ENCODE measurements around the gene PPIL6. TPM values are rescaled to one million over a fixed set of nuclear protein-coding genes. Genes with fewer than 3 reads are reported as not detected.

Gene PPIL6
- total and polyA plus RNA-seq, 4 donors, result 0.17 to 0.51 (median 0.30) TPM

DNA sequence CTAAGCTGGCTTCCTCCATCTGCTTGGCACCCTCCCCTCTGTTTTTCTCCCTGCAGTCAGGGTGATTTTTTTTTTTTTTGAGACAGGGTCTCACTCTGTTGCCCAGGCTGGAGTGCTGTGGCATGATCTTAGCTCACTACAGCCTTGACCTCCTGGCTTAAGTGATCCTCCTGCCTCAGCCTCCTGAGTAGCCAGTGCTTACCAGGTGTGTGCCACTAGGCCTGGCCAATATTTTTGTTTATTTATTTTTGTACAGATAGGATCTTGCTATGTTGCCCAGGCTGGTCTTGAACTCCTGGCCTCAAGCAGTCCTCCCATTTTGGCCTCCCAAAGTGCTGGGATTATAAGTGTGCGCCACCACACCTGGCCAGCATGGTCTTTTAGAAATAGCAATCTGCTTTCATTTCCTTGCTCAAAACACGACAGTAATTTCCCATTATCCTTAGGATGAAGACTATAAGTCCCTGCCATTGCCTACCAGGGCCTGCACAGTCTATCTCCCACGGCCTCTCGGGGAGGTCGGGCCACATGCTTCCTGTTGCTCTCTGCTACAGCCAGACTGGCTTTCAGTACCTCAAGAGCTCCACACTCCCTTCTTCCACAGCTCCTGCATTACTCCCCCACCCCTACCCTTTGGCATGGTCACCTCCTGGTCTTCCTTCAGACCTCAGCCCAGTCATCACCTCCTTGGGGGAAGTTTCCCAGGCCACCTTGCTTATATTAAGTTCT lies 47.1 kb downstream of the PPIL6 start:
- Histone ChIP-seq H3K27ac (ENCODE audit: low read depth in 1 of 2, low read length in 2 of 2) (no peak overlapping the region), H3K9me3 (ENCODE audit: control insufficient read depth in 4 of 4, low read length in 3 of 4) (no peaks in the 10 kb centered on the region), H3K9ac (ENCODE audit: low read depth in 1 of 2, low read length in 2 of 2) (no peak overlapping the region), H3K36me3 (ENCODE audit: control insufficient read depth in 4 of 4, insufficient read depth in 3 of 4, low read depth in 1 of 4, low read length in 3 of 4) (no peaks in the 10 kb centered on the region), H3K4me3 (ENCODE audit: low read depth in 1 of 3, low read length in 3 of 3) (no peak overlapping the region), H3K27me3 (ENCODE audit: control insufficient read depth in 4 of 4, insufficient read depth in 4 of 4, low read length in 3 of 4) (no peaks in the 10 kb centered on the region), H3K4me1 (ENCODE audit: control insufficient read depth in 4 of 4, insufficient read depth in 4 of 4, low read length in 3 of 4) (no peaks in the 10 kb centered on the region)
- DNase-seq (ENCODE audit: low spot score), result no peak
- WGBS, result 81% methylated on average over 5 of the region's 5 CpGs
- TF ChIP-seq, protein P1, sequence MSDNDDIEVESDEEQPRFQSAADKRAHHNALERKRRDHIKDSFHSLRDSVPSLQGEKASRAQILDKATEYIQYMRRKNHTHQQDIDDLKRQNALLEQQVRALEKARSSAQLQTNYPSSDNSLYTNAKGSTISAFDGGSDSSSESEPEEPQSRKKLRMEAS (IDR thresholded peaks at IDR 0.05), result no peak
- no peak for TF ChIP-seq EGR1 (IDR thresholded peaks at IDR 0.05; ENCODE audit: low read depth in 2 of 2)

DNA sequence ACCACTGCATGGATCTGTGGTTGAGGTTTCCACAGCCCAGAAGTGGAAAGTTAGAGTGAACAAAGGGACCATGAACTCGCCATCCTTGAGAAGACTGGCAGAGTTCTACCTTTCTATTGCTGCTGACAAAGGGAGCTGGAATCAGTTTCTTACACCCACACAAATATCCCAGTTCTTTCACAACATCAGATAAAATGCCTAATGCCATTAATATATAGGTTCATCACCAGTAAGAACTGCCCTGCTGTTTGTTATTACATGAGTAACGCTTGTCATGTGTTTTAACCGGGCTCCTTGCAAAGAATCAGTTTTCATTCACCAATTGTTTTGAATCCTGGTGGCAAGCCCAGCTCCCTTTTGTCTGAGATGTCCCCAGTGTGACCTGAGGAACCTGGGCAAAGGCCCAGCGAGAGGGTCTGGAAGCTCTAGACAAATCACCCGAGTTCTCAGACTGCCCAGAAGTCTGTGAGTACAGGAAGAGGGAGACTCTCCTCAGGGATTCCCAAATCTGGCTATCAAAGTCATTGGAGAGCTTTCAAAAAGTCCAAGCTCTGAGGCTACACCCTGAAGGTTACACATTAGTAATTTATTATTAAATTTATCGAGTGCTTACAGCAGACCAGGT lies 50.7 kb downstream of the PPIL6 start:
- no peak overlapping the region for H3K27ac ChIP-seq (ENCODE audit: low read depth in 1 of 2, low read length in 2 of 2)
- H3K36me3 ChIP-seq (ENCODE audit: control insufficient read depth in 4 of 4, insufficient read depth in 3 of 4, low read depth in 1 of 4, low read length in 3 of 4), result no peaks in the 10 kb centered on the region
- WGBS, result 81% methylated on average over 6 of the region's 6 CpGs
- H3K27me3 ChIP-seq (ENCODE audit: control insufficient read depth in 4 of 4, insufficient read depth in 4 of 4, low read length in 3 of 4), result no peaks in the 10 kb centered on the region
- no peak for TF ChIP-seq NR2F2 (IDR thresholded peaks at IDR 0.05)
- TF ChIP-seq HNF4A (conservative IDR thresholded peaks at IDR 0.05), result no peak
- H3K9ac ChIP-seq (ENCODE audit: low read depth in 1 of 2, low read length in 2 of 2), result no peak overlapping the region
- peaks cover 0 to 4% (median under 1%) of the 10 kb centered on the region in 4 donors for H3K4me1 ChIP-seq (ENCODE audit: control insufficient read depth in 4 of 4, insufficient read depth in 4 of 4, low read length in 3 of 4)
- DNase-seq (ENCODE audit: low spot score), result no peak
- H3K9me3 ChIP-seq (ENCODE audit: control insufficient read depth in 4 of 4, low read length in 3 of 4), result no peaks in the 10 kb centered on the region
- no peak overlapping the region for H3K4me3 ChIP-seq (ENCODE audit: low read depth in 1 of 3, low read length in 3 of 3)

DNA sequence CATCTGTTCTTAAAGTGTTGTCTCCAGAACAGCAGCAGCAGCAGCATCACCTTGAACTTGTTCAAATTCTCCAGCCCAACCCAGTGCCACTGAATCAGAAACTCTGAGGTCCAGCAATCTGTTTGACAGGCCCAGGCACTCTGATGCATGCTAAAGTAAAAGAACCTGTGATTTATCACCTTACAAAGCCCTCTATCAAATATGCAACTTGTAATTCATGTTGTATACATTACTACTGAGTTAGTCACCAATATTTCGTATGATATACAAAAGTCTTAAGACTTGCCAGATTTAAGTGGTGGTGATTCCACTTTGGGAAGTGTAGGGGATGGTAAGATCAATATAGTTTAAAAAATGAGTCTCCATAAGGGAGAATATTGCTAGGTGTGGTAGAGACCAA lies 52.2 kb downstream of the PPIL6 start:
- Histone ChIP-seq H3K4me1 (ENCODE audit: control insufficient read depth in 4 of 4, insufficient read depth in 4 of 4, low read length in 3 of 4) (peaks cover 0 to 13% (median 9%) of the 10 kb centered on the region in 4 donors), H3K27me3 (ENCODE audit: control insufficient read depth in 4 of 4, insufficient read depth in 4 of 4, low read length in 3 of 4) (no peaks in the 10 kb centered on the region), H3K36me3 (ENCODE audit: control insufficient read depth in 4 of 4, insufficient read depth in 3 of 4, low read depth in 1 of 4, low read length in 3 of 4) (no peaks in the 10 kb centered on the region), H3K9me3 (ENCODE audit: control insufficient read depth in 4 of 4, low read length in 3 of 4) (no peaks in the 10 kb centered on the region), H3K9ac (ENCODE audit: low read depth in 1 of 2, low read length in 2 of 2) (no peak overlapping the region), H3K4me3 (ENCODE audit: low read depth in 1 of 3, low read length in 3 of 3) (no peak overlapping the region), H3K27ac (ENCODE audit: low read depth in 1 of 2, low read length in 2 of 2) (no peak overlapping the region)
- DNase-seq (ENCODE audit: low spot score), result no peak
- TF ChIP-seq HNF4G (IDR thresholded peaks at IDR 0.05), result no peak
- TF ChIP-seq, protein P2, sequence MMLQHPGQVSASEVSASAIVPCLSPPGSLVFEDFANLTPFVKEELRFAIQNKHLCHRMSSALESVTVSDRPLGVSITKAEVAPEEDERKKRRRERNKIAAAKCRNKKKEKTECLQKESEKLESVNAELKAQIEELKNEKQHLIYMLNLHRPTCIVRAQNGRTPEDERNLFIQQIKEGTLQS (IDR thresholded peaks at IDR 0.05), result no peak
- no peak for TF ChIP-seq NR2F2 (IDR thresholded peaks at IDR 0.05)
- no peak for TF ChIP-seq TAF1 (conservative IDR thresholded peaks at IDR 0.05)
- TF ChIP-seq EGR1 (IDR thresholded peaks at IDR 0.05; ENCODE audit: low read depth in 2 of 2), result no peak
- no peak for TF ChIP-seq FOXA2 (IDR thresholded peaks at IDR 0.05)
- no peak for TF ChIP-seq JUND (IDR thresholded peaks at IDR 0.05)
- no peak for TF ChIP-seq GABPA (IDR thresholded peaks at IDR 0.05 in 1 of 2, conservative IDR thresholded peaks at IDR 0.05 in 1 of 2)
- no peak for TF ChIP-seq RAD21 (IDR thresholded peaks at IDR 0.05)
- TF ChIP-seq, protein P1 (IDR thresholded peaks at IDR 0.05), result no peak
- TF ChIP-seq, protein P3, sequence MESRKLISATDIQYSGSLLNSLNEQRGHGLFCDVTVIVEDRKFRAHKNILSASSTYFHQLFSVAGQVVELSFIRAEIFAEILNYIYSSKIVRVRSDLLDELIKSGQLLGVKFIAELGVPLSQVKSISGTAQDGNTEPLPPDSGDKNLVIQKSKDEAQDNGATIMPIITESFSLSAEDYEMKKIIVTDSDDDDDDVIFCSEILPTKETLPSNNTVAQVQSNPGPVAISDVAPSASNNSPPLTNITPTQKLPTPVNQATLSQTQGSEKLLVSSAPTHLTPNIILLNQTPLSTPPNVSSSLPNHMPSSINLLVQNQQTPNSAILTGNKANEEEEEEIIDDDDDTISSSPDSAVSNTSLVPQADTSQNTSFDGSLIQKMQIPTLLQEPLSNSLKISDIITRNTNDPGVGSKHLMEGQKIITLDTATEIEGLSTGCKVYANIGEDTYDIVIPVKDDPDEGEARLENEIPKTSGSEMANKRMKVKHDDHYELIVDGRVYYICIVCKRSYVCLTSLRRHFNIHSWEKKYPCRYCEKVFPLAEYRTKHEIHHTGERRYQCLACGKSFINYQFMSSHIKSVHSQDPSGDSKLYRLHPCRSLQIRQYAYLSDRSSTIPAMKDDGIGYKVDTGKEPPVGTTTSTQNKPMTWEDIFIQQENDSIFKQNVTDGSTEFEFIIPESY (IDR thresholded peaks at IDR 0.05), result no peak
- TF ChIP-seq, protein P4, sequence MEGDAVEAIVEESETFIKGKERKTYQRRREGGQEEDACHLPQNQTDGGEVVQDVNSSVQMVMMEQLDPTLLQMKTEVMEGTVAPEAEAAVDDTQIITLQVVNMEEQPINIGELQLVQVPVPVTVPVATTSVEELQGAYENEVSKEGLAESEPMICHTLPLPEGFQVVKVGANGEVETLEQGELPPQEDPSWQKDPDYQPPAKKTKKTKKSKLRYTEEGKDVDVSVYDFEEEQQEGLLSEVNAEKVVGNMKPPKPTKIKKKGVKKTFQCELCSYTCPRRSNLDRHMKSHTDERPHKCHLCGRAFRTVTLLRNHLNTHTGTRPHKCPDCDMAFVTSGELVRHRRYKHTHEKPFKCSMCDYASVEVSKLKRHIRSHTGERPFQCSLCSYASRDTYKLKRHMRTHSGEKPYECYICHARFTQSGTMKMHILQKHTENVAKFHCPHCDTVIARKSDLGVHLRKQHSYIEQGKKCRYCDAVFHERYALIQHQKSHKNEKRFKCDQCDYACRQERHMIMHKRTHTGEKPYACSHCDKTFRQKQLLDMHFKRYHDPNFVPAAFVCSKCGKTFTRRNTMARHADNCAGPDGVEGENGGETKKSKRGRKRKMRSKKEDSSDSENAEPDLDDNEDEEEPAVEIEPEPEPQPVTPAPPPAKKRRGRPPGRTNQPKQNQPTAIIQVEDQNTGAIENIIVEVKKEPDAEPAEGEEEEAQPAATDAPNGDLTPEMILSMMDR (IDR thresholded peaks at IDR 0.05; ENCODE audit: low read depth, low read length, missing input control), result no peak
- no peak for TF ChIP-seq FOXA1 (IDR thresholded peaks at IDR 0.05)
- no peak for TF ChIP-seq YY1 (IDR thresholded peaks at IDR 0.05)
- TF ChIP-seq RXRA (IDR thresholded peaks at IDR 0.05), result no peak
- no peak for TF ChIP-seq HNF4A (conservative IDR thresholded peaks at IDR 0.05)
- TF ChIP-seq, protein P5, sequence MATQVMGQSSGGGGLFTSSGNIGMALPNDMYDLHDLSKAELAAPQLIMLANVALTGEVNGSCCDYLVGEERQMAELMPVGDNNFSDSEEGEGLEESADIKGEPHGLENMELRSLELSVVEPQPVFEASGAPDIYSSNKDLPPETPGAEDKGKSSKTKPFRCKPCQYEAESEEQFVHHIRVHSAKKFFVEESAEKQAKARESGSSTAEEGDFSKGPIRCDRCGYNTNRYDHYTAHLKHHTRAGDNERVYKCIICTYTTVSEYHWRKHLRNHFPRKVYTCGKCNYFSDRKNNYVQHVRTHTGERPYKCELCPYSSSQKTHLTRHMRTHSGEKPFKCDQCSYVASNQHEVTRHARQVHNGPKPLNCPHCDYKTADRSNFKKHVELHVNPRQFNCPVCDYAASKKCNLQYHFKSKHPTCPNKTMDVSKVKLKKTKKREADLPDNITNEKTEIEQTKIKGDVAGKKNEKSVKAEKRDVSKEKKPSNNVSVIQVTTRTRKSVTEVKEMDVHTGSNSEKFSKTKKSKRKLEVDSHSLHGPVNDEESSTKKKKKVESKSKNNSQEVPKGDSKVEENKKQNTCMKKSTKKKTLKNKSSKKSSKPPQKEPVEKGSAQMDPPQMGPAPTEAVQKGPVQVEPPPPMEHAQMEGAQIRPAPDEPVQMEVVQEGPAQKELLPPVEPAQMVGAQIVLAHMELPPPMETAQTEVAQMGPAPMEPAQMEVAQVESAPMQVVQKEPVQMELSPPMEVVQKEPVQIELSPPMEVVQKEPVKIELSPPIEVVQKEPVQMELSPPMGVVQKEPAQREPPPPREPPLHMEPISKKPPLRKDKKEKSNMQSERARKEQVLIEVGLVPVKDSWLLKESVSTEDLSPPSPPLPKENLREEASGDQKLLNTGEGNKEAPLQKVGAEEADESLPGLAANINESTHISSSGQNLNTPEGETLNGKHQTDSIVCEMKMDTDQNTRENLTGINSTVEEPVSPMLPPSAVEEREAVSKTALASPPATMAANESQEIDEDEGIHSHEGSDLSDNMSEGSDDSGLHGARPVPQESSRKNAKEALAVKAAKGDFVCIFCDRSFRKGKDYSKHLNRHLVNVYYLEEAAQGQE (IDR thresholded peaks at IDR 0.05), result no peak
- no peak for TF ChIP-seq SP1 (IDR thresholded peaks at IDR 0.05)
- WGBS, result 96% methylated on average over 1 of the region's 1 CpG
